Right lobe of liver (tissue), 4 donors: ENCODE data around the gene SLC44A4.

ENCODE experiments used
- CTCF ChIP-seq, 4 donors: fragments of 200-600 bp in 3 of 4; fragments of 450-650 bp in 1 of 4; IDR thresholded peaks; one replicate each; pipeline versions ENCODE4 v1.5.1 to v1.8.0; 2016 to 2022; ENCODE audit warnings: antibody characterized with exemption in 4 of 4, mild to moderate bottlenecking in 2 of 4
- POLR2A ChIP-seq: fragments of 450-650 bp; IDR thresholded peaks from one replicate; pipeline ENCODE4 v1.6.1; 2017; ENCODE audit warnings: antibody characterized with exemption, mild to moderate bottlenecking
- donor health status: DM: no; HTN: no; CAD: no.
- donor health status: DM: no; HTN: no; CAD: no.
- donor health status: DM: no; HTN: yes; CAD: no.

GRCh38 chr6:31878726-31879125 lies at the start of gene SLC44A4:
- TF ChIP-seq CTCF (IDR thresholded peaks at IDR 0.05) (no peak), POLR2A (no peak)
